GM13977 (cell line): ENCODE results near the gene MARK2.

Experiments
- DNase-seq: peaks from one replicate; pipeline ENCODE4 v3.0.0; 2012; ENCODE audit warnings: low spot score
- CTCF ChIP-seq: IDR thresholded peaks from 2 replicates; pipeline ENCODE4 v1.5.1; 2012; ENCODE audit warnings: mild to moderate bottlenecking, control low read depth; ENCODE audit not compliant: insufficient read depth; ENCODE audit errors: extremely low read depth, missing control alignments
- in situ Hi-C: fragments of 300-500 bp; cut with MboI; formaldehyde crosslinking; loops from one replicate; pipeline ENCODE4 v1.12.0; 2022; ENCODE audit warnings: low sequenced_read_pairs, low pct_unique_long_range_greater_than_20kb, mixed read lengths, inconsistent platforms; ENCODE audit not compliant: unreplicated experiment

MARK2 gene

GRCh38 chr11:63892228-63892627 is 53.3 kb downstream of the MARK2 start:
- TF ChIP-seq CTCF, result no peak
- in situ Hi-C loops, result no loop called here
- no peak for DNase-seq

GRCh38 chr11:63893355-63893754 is 54.4 kb downstream of the MARK2 start:
- in situ Hi-C loops, result no loop called here
- DNase-seq, result no peak
- no peak for TF ChIP-seq CTCF

- no peak for DNase-seq
- no peak for TF ChIP-seq CTCF
- in situ Hi-C loops, result no loop called here
Observed at GRCh38 chr11:63896071-63896470, 57.2 kb downstream of the MARK2 start.

GRCh38 chr11:63897459-63898146 is 58.7 kb downstream of the MARK2 start:
- in situ Hi-C loops, result no loop called here
- TF ChIP-seq CTCF, result no peak
- DNase-seq, result no peak

- peak; percentile 14 for TF ChIP-seq CTCF
- in situ Hi-C loops, result no loop called here
- no peak for DNase-seq
Observed at GRCh38 chr11:63901660-63902059, 62.8 kb downstream of the MARK2 start.

GRCh38 chr11:63903884-63904283 is 65.0 kb downstream of the MARK2 start:
- no peak for DNase-seq
- TF ChIP-seq CTCF, result no peak
- in situ Hi-C loops, result no loop called here
